HepG2 (cell line): ENCODE results near the gene EGFLAM. TPM values are rescaled to one million over a fixed set of nuclear protein-coding genes. Genes with fewer than 3 reads are reported as not detected.

Experiments
- ATAC-seq: fragments of 200-7000 bp; cut with Tn5 transposase; 3 replicates; pipeline ENCODE4 v1.9.1; 2020; ENCODE audit warnings: mild to moderate bottlenecking, moderate library complexity
- BruUV-seq: library from RNA; stranded (reverse); fragments of 400-500 nt; replicated peaks from 2 replicates; lab custom pipeline; 2021; lab: Mats Ljungman, UMichigan
- CTCF ChIA-PET: fragments of 300-600 bp; formaldehyde crosslinking; extraction: SDS; loops from one replicate; lab custom pipeline; 2021; ENCODE audit warnings: low total read pairs, inconsistent platforms, low intra/inter-chr PET ratio; lab: Yijun Ruan, JAX
- POLR2A ChIA-PET: fragments of 350-600 bp; sonication (Branson Sonifier 250); formaldehyde crosslinking; loops from one replicate; lab custom pipeline; 2020; ENCODE audit warnings: antibody characterized with exemption, inconsistent platforms; lab: Yijun Ruan, JAX
- DNase-seq: peaks from one replicate; pipeline ENCODE4 v3.0.0-alpha.2; 2015; ENCODE audit warnings: low spot score
- FAIRE-seq: peaks from 3 replicates; lab custom pipeline; 2011; peaks lifted over from hg19 to GRCh38; lab: Jason Lieb, UNC
- H2AFZ ChIP-seq: one replicate; pipeline ENCODE4 v1.6.1; 2011; ENCODE audit warnings: low read length, inconsistent platforms
- H3K27ac ChIP-seq: fragments of 300-600 bp; 3 replicates; pipeline ENCODE4 v1.8.0; 2011; ENCODE audit warnings: mixed run types, mild to moderate bottlenecking, mixed read lengths, low read length, inconsistent platforms; ENCODE audit not compliant: insufficient read depth; ENCODE audit errors: extremely low read length
- H3K27me3 ChIP-seq, 2 experiments: fragments of 200-600 bp in 1 of 2; 2 replicates in 1 of 2; 3 replicates in 1 of 2; pipeline versions ENCODE4 v1.6.0 to v1.8.0; 2011; ENCODE audit warnings: low read length in 2 of 2, mild to moderate bottlenecking in 2 of 2, moderate library complexity in 2 of 2, inconsistent platforms in 1 of 2; ENCODE audit not compliant: insufficient read depth in 2 of 2, control insufficient read depth in 1 of 2
- H3K36me3 ChIP-seq, 2 experiments: fragments of 200-600 bp in 1 of 2; replicated peaks in 1 of 2; 2 replicates in 1 of 2; 3 replicates in 1 of 2; pipeline versions ENCODE4 v1.5.1 to v1.8.0; 2011; ENCODE audit warnings: low read length in 2 of 2, inconsistent platforms in 1 of 2; ENCODE audit not compliant: insufficient read depth in 2 of 2, control insufficient read depth in 1 of 2
- H3K4me1 ChIP-seq: 2 replicates; pipeline ENCODE4 v1.5.1; 2012; ENCODE audit warnings: low read length, inconsistent platforms; ENCODE audit not compliant: insufficient read depth
- H3K4me2 ChIP-seq: 2 replicates; pipeline ENCODE4 v1.6.0; 2011; ENCODE audit warnings: low read depth, low read length, inconsistent platforms
- H3K4me3 ChIP-seq, 3 experiments: fragments of 200-600 bp in 1 of 3; sonication (generic), shearing (Covaris generic) in 1 of 3; replicated peaks in 1 of 3; 2 replicates each; pipeline ENCODE4 v1.5.1; 2011 to 2016; ENCODE audit warnings: low read length in 3 of 3, inconsistent platforms in 2 of 3, low read depth in 2 of 3, mild to moderate bottlenecking in 2 of 3, control low read depth in 1 of 3, mixed read lengths in 1 of 3; ENCODE audit not compliant: insufficient read depth in 1 of 3
- H3K79me2 ChIP-seq: one replicate; pipeline ENCODE4 v1.6.1; 2011; ENCODE audit warnings: low read length, inconsistent platforms; ENCODE audit not compliant: insufficient read depth
- H3K9ac ChIP-seq: 2 replicates; pipeline ENCODE4 v1.6.0; 2011; ENCODE audit warnings: mild to moderate bottlenecking, low read depth, low read length, inconsistent platforms; ENCODE audit not compliant: insufficient read depth
- H3K9me3 ChIP-seq: 2 replicates; pipeline ENCODE4 v1.5.1; 2012; ENCODE audit warnings: mild to moderate bottlenecking, low read length
- H4K20me1 ChIP-seq: 2 replicates; pipeline ENCODE4 v1.6.0; 2011; ENCODE audit warnings: inconsistent platforms, mild to moderate bottlenecking, low read length, moderate library complexity; ENCODE audit not compliant: insufficient read depth
- CEBPB ChIP-seq: IDR thresholded peaks from 2 replicates; pipeline ENCODE4 v1.6.1; 2011; ENCODE audit warnings: low read depth, low read length, improper control_type of control experiment, borderline replicate concordance
- CENPT ChIP-seq: sonication (generic); formaldehyde crosslinking; IDR thresholded peaks from 2 replicates; pipeline ENCODE4 v1.8.0; 2022; ENCODE audit warnings: low read depth, mild to moderate bottlenecking, moderate library complexity, missing genetic modification reagents
- GABPB1 ChIP-seq: IDR thresholded peaks from 2 replicates; pipeline ENCODE4 v1.6.1; 2016; ENCODE audit warnings: mild to moderate bottlenecking, missing genetic modification reagents, moderate library complexity, missing compliant biosample characterization
- MAFG ChIP-seq: sonication (generic); formaldehyde crosslinking; IDR thresholded peaks from 2 replicates; pipeline ENCODE4 v1.5.1; 2020; ENCODE audit warnings: mild to moderate bottlenecking, missing genetic modification reagents
- NCOA2 ChIP-seq: sonication (generic); formaldehyde crosslinking; IDR thresholded peaks from 2 replicates; pipeline ENCODE4 v1.8.0; 2022; ENCODE audit warnings: inconsistent platforms
- NR1H2 ChIP-seq: sonication (generic); formaldehyde crosslinking; IDR thresholded peaks from 2 replicates; pipeline ENCODE4 v1.8.1; 2022; ENCODE audit warnings: low read depth, missing genetic modification reagents, borderline replicate concordance
- PAX8 ChIP-seq: sonication (generic); formaldehyde crosslinking; IDR thresholded peaks from 2 replicates; pipeline ENCODE4 v1.8.0; 2022; ENCODE audit warnings: mild to moderate bottlenecking, missing genetic modification reagents, borderline replicate concordance
- SP2 ChIP-seq: sonication (generic); formaldehyde crosslinking; IDR thresholded peaks from 2 replicates; pipeline ENCODE4 v1.5.1; 2020; ENCODE audit warnings: mild to moderate bottlenecking, missing genetic modification reagents
- ZNF234 ChIP-seq: sonication (generic); formaldehyde crosslinking; conservative IDR thresholded peaks from 2 replicates; pipeline ENCODE4 v1.5.1; 2020; ENCODE audit warnings: mild to moderate bottlenecking, missing genetic modification reagents
- ZNF468 ChIP-seq: sonication (generic); formaldehyde crosslinking; IDR thresholded peaks from 2 replicates; pipeline ENCODE4 v1.8.0; 2022; ENCODE audit warnings: mild to moderate bottlenecking, moderate library complexity, missing genetic modification reagents
- ZNF547 ChIP-seq: sonication (generic); formaldehyde crosslinking; IDR thresholded peaks from 2 replicates; pipeline ENCODE4 v1.5.1; 2020; ENCODE audit warnings: mild to moderate bottlenecking, missing genetic modification reagents
- ZNF576 ChIP-seq: sonication (generic); formaldehyde crosslinking; IDR thresholded peaks from 2 replicates; pipeline ENCODE4 v1.4.0; 2020; ENCODE audit warnings: mild to moderate bottlenecking, missing genetic modification reagents
- ZNF674 ChIP-seq: sonication (generic); formaldehyde crosslinking; IDR thresholded peaks from 2 replicates; pipeline ENCODE4 v1.5.0; 2020; ENCODE audit warnings: low read depth, mild to moderate bottlenecking, missing genetic modification reagents
- ZNF704 ChIP-seq: sonication (generic); formaldehyde crosslinking; IDR thresholded peaks from 2 replicates; pipeline ENCODE4 v1.8.1; 2023; ENCODE audit warnings: mild to moderate bottlenecking, inconsistent platforms, moderate library complexity, missing genetic modification reagents, borderline replicate concordance
- ZSCAN5A ChIP-seq: sonication (generic); formaldehyde crosslinking; IDR thresholded peaks from 2 replicates; pipeline ENCODE4 v1.8.0; 2022; ENCODE audit warnings: mild to moderate bottlenecking, missing genetic modification reagents, borderline replicate concordance
- WGBS: methylation state at CpG from one replicate; pipeline ENCODE4 v1.1.6; 2017; ENCODE audit warnings: low lambda C conversion rate; 5-methylcytosine and 5-hydroxymethylcytosine counted together
- in situ Hi-C: cut with HindIII; loops from 2 replicates; pipeline ENCODE4 v1.10.0; 2017; ENCODE audit warnings: low pct_unique_long_range_greater_than_20kb; ENCODE audit not compliant: extremely low pct_ligation_motif_present
- intact Hi-C: fragments of 100-400 bp; cut with micrococcal nuclease; formaldehyde crosslinking; loops from one replicate; pipeline ENCODE4 v1.10.0; 2022; ENCODE audit not compliant: unreplicated experiment
- polyA plus RNA-seq, 8 experiments: library from polyadenylated mRNA; depleted of rRNA in 3 of 8; stranded (reverse) in 7 of 8; unstranded in 1 of 8; fragments of >200 nt; fragmentation: Illumina TruSeq in 4 of 8; extraction: Trizol in 4 of 8; gene quantifications; 2 replicates each; pipeline versions ENCODE4 v1.2.1 to v1.2.3, GENCODE V29; 2011 to 2016; ENCODE audit warnings: low read depth in 4 of 8, missing spikeins in 1 of 8, mixed read lengths in 1 of 8; ENCODE audit not compliant: insufficient read depth in 1 of 8
- total RNA-seq, 5 experiments: library from RNA; depleted of rRNA; stranded (reverse); fragments of >200 nt; fragmentation: Illumina TruSeq; extraction: Trizol; gene quantifications; 2 replicates each; pipeline ENCODE4 v1.2.3, GENCODE V29; 2016; ENCODE audit warnings: low read depth in 1 of 5

EGFLAM gene
- total and polyA plus RNA-seq, 2 of the 13 experiments (the other 11 are each of a cell fraction or from before 2014, with no cell fraction given) = not detected

- POLR2A ChIA-PET = no interaction called here
- CTCF ChIA-PET = no interaction called here
- Histone ChIP-seq H3K4me3 (no peak overlapping the region), H3K79me2 (no peaks in the 10 kb centered on the region), H3K4me1 (peaks cover 71% of the 10 kb centered on the region), H3K27ac (no peak overlapping the region), H4K20me1 (no peaks in the 10 kb centered on the region), H3K9ac (no peak overlapping the region), H3K36me3 (no peaks in the 10 kb centered on the region), H3K27me3 (peaks cover 0 to 1% of the 10 kb centered on the region in 2 experiments; a peak in 2 of 5 replicates), H3K9me3 (no peaks in the 10 kb centered on the region), H2AFZ (no peak overlapping the region), H3K4me2 (no peak overlapping the region)
- intact Hi-C loops (loop anchor here (2.0 kb wide), 1 partner anchor 85 kb away; no protein-coding TSS in a partner anchor), in situ Hi-C loops (no loop called here)
- TF ChIP-seq NR1H2 (CRISPR knock-in tag) (no peak), ZNF674 (no peak), MAFG (CRISPR knock-in tag) (no peak), ZNF547 (no peak), ZNF468 (CRISPR knock-in tag) (no peak), ZNF576 (CRISPR knock-in tag) (no peak), CEBPB (no peak), GABPB1 (no peak), ZSCAN5A (CRISPR knock-in tag) (no peak), PAX8 (CRISPR knock-in tag) (no peak), CENPT (CRISPR knock-in tag) (no peak), ZNF234 (no peak), NCOA2 (CRISPR knock-in tag) (no peak), SP2 (no peak), ZNF704 (CRISPR knock-in tag) (no peak)
- no TSS peak for BruUV-seq
- WGBS = 59% methylated on average over 4 of the region's 9 CpGs
- FAIRE-seq (no peak), DNase-seq (no peak), ATAC-seq (no peak)
Measured at GRCh38 chr5:38465702-38466423, 207.5 kb downstream of the EGFLAM start.
